WERI-Rb-1 (cell line): ENCODE measurements around the gene TBX5.

Source experiments
- DNase-seq: peaks from one replicate; pipeline ENCODE4 v3.0.0-alpha.2; 2020
- H3K27ac ChIP-seq: fragments of 250-450 bp; sonication (Bioruptor Pico); 2 replicates; pipeline ENCODE4 v1.5.1; 2020; ENCODE audit warnings: mild to moderate bottlenecking, moderate library complexity
- H3K27me3 ChIP-seq: fragments of 250-450 bp; sonication (Bioruptor Pico); 2 replicates; pipeline ENCODE4 v1.5.1; 2021; ENCODE audit warnings: mild to moderate bottlenecking, low read depth, moderate library complexity; ENCODE audit not compliant: insufficient read depth, severe bottlenecking
- H3K36me3 ChIP-seq: fragments of 250-450 bp; sonication (Bioruptor Pico); 2 replicates; pipeline ENCODE4 v1.5.1; 2020; ENCODE audit warnings: mild to moderate bottlenecking, moderate library complexity
- H3K4me3 ChIP-seq: 2 replicates; pipeline ENCODE4 v1.5.1; 2011; ENCODE audit warnings: low read depth, mild to moderate bottlenecking, control low read depth, low read length
- H3K9me3 ChIP-seq: fragments of 250-450 bp; sonication (Bioruptor Pico); 2 replicates; pipeline ENCODE4 v1.5.1; 2021; ENCODE audit warnings: mild to moderate bottlenecking, moderate library complexity; ENCODE audit not compliant: severe bottlenecking
- CTCF ChIP-seq: IDR thresholded peaks from 2 replicates; pipeline ENCODE4 v1.5.1; 2011; ENCODE audit warnings: low read depth, mild to moderate bottlenecking, control low read depth, inconsistent platforms, low read length

TBX5 gene

GRCh38 chr12:114447799-114448617, 42.1 kb upstream of the TBX5 start:
- DNase-seq = no peak
- no peak overlapping the region for H3K27ac ChIP-seq
- peaks cover 94% of the 10 kb centered on the region for H3K27me3 ChIP-seq
- H3K9me3 ChIP-seq = no peaks in the 10 kb centered on the region
- H3K36me3 ChIP-seq = no peaks in the 10 kb centered on the region
- no peak overlapping the region for H3K4me3 ChIP-seq
- no peak for TF ChIP-seq CTCF

- no peak for TF ChIP-seq CTCF
- H3K4me3 ChIP-seq = no peak overlapping the region
- peaks cover 94% of the 10 kb centered on the region for H3K27me3 ChIP-seq
- H3K36me3 ChIP-seq = no peaks in the 10 kb centered on the region
- H3K9me3 ChIP-seq = no peaks in the 10 kb centered on the region
- no peak overlapping the region for H3K27ac ChIP-seq
- DNase-seq = peak; percentile 34
These were observed 41.4 kb upstream of the TBX5 start for GRCh38 chr12:114447274-114447716.

GRCh38 chr12:114445401-114446323, 39.7 kb upstream of the TBX5 start:
- Histone ChIP-seq H3K27me3 (peaks cover 95% of the 10 kb centered on the region), H3K27ac (no peak overlapping the region), H3K9me3 (peaks cover 2% of the 10 kb centered on the region), H3K4me3 (no peak overlapping the region), H3K36me3 (no peaks in the 10 kb centered on the region)
- no peak for TF ChIP-seq CTCF
- no peak for DNase-seq

- TF ChIP-seq CTCF = no peak
- Histone ChIP-seq H3K36me3 (no peaks in the 10 kb centered on the region), H3K9me3 (peaks cover 2% of the 10 kb centered on the region), H3K4me3 (no peak overlapping the region), H3K27me3 (peaks cover 96% of the 10 kb centered on the region), H3K27ac (no peak overlapping the region)
- DNase-seq = no peak
These were observed 38.7 kb upstream of the TBX5 start for GRCh38 chr12:114444422-114445279.

- no peak for DNase-seq
- Histone ChIP-seq H3K9me3 (peaks cover 2% of the 10 kb centered on the region), H3K4me3 (no peak overlapping the region), H3K36me3 (no peaks in the 10 kb centered on the region), H3K27ac (no peak overlapping the region), H3K27me3 (peaks cover 95% of the 10 kb centered on the region)
- no peak for TF ChIP-seq CTCF
These were observed 37.9 kb upstream of the TBX5 start for GRCh38 chr12:114443607-114444421.
